Bronchial epithelial cell (primary cell): ENCODE results near the gene CABP5. TPM values are rescaled to one million over a fixed set of nuclear protein-coding genes. Genes with fewer than 3 reads are reported as not detected.

Experiments used
- DNase-seq: peaks from one replicate; pipeline ENCODE4 v3.0.0-alpha.2; 2010; ENCODE audit warnings: low read depth
- FAIRE-seq: peaks from 2 replicates; lab custom pipeline; 2011; peaks lifted over from hg19 to GRCh38; lab: Jason Lieb, UNC
- H3K27me3 ChIP-seq: 2 replicates; pipeline ENCODE4 v1.5.1; 2011; ENCODE audit warnings: low read length; ENCODE audit not compliant: control insufficient read depth, insufficient read depth
- H3K36me3 ChIP-seq: 2 replicates; pipeline ENCODE4 v1.5.1; 2011; ENCODE audit warnings: low read length; ENCODE audit not compliant: control insufficient read depth, insufficient read depth
- H3K4me3 ChIP-seq: 2 replicates; pipeline ENCODE4 v1.5.1; 2011; ENCODE audit warnings: mild to moderate bottlenecking, low read depth, low read length, control low read depth
- total RNA-seq: library from RNA; depleted of rRNA; stranded (reverse); fragments of >200 nt; gene quantifications from 2 replicates; pipeline ENCODE4 v1.2.1, GENCODE V29; 2014
- TF ChIP-seq, protein P1 (sequence below): IDR thresholded peaks from 2 replicates; pipeline ENCODE4 v1.5.1; 2011; ENCODE audit warnings: mild to moderate bottlenecking, moderate library complexity, low read length, control low read depth, inconsistent platforms; ENCODE audit not compliant: insufficient read depth, severe bottlenecking

Gene CABP5
- total RNA-seq, 1 donor from 2014 or later: not detected

DNA sequence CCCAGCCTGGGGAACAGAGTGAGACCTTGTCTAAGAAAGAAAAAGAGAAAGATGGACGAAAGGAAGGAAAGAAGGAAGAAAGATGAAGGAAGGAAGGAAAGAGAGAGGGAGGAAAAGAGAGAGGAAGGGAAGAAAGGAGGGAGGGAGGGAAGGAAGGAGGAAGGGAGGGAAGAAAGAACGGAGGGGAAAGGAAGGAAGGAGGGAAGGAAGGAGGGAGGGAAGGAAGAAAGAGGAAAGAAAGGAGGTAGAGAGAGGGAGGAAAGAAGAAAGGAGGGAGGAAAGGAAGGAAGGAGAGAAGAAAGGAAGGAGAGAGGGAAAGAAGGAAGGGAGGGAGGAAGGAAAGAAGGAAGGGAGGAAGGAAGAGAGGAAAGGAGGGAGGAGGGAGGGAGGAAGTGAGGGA is 20.9 kb downstream of the CABP5 start:
- Histone ChIP-seq H3K4me3 (no peak overlapping the region), H3K27me3 (no peaks in the 10 kb centered on the region), H3K36me3 (no peaks in the 10 kb centered on the region)
- FAIRE-seq: no peak
- TF ChIP-seq, protein P1, sequence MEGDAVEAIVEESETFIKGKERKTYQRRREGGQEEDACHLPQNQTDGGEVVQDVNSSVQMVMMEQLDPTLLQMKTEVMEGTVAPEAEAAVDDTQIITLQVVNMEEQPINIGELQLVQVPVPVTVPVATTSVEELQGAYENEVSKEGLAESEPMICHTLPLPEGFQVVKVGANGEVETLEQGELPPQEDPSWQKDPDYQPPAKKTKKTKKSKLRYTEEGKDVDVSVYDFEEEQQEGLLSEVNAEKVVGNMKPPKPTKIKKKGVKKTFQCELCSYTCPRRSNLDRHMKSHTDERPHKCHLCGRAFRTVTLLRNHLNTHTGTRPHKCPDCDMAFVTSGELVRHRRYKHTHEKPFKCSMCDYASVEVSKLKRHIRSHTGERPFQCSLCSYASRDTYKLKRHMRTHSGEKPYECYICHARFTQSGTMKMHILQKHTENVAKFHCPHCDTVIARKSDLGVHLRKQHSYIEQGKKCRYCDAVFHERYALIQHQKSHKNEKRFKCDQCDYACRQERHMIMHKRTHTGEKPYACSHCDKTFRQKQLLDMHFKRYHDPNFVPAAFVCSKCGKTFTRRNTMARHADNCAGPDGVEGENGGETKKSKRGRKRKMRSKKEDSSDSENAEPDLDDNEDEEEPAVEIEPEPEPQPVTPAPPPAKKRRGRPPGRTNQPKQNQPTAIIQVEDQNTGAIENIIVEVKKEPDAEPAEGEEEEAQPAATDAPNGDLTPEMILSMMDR: no peak
- DNase-seq: no peak

DNA sequence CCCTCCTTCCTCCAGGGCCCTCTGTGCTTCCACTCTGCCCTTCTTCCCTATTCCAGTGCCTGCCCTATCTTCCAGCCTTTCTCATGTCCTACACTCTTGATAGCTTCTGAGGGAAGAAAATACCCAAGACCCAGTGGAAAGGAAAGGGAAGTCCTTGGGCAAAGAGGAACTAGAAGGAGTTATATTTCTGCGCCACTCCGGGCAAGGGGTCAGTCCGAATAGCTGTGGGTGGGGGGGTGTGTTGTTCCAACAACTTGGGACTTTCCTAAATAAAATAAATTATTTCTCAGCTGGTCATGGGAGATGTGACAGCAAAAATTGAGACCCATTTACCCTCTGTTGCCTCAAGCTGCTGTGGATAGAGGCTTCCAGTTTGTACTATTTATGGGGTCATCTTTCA is 23.2 kb downstream of the CABP5 start:
- Histone ChIP-seq H3K27me3 (no peaks in the 10 kb centered on the region), H3K36me3 (no peaks in the 10 kb centered on the region), H3K4me3 (no peak overlapping the region)
- no peak for DNase-seq
- FAIRE-seq: no peak
- TF ChIP-seq, protein P1: no peak

DNA sequence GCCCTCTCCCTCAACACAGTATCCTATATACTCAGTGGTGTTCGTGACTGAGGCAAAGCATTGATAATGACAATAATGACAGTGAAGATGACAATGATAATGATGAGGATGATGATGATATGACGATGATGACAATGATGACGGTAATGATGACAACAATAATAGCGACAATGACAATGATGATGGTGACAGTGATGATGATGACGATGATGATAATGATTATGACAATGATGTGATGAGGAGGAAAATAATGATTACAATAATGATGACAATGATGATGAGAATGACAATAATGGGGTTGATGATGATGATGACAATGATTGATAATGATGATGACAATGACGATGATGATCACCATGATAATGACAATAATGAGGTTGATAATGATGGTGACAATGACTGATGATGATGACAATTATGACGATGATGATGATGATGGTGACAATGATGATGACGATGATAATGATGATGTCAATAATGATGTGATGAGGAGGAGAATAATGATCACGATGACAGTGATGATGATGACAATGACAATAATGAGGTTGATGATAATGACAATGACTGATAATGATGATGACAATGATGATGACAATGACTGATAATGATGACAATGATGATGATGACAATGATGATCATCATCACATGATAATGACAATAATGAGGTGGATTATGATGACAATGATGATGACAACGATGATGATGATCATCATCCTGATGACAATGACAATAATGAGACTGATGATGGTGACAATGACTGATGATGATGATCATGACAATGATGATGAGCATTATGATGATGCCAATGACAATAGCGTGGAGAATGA is 32.7 kb downstream of the CABP5 start:
- no peaks in the 10 kb centered on the region for H3K27me3 ChIP-seq

DNA sequence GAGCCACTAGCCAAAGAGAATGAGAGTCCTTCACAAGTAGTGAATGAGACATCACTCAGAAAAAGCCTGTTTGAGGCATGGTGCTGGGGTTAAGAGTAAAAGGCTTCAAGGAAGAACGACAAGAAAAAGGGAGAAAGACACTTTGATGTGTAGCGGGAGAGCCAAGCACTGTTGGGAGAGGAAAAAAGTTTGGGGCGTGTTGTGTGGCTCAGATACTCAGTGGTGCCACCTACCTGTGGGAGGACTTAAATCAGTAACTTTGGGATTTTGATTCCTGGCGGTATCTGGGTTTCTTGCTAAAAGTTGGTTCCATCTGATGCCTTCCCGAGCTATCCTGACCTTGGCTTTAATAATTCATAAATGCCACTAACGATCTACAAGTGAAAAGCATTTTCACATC is 37.1 kb downstream of the CABP5 start:
- FAIRE-seq: no peak
- H3K27me3 ChIP-seq: no peaks in the 10 kb centered on the region
- TF ChIP-seq, protein P1: peak; percentile 8
- no peak for DNase-seq
- no peaks in the 10 kb centered on the region for H3K36me3 ChIP-seq
- H3K4me3 ChIP-seq: no peak overlapping the region

More for the DNA sequence above, 32.7 kb downstream of the CABP5 start:
- FAIRE-seq (no peak), DNase-seq (no peak)
- TF ChIP-seq, protein P1: no peak
- Histone ChIP-seq H3K36me3 (no peaks in the 10 kb centered on the region), H3K4me3 (no peak overlapping the region)

DNA sequence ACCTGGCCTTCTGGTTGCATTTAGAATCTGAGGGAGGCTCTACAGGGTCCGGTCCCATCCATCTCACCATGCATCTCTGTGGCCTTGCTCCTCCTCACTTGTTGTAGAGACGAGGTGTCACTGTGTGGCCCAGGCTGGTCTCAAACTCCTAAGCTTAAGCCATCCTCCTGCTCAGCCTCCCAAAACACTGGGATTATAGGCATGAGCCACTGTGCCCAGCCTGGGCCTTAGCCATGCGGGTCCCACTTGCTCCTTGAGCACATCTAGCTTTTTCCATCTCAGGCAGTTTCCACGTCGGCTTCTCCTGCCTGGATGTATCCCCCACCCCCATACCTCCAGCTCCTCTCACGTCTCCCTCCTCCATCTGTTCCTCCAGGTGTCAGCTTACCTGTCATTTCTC is 39.6 kb downstream of the CABP5 start:
- DNase-seq: no peak
- FAIRE-seq: no peak

More for the DNA sequence above, 39.6 kb downstream of the CABP5 start:
- H3K27me3 ChIP-seq: no peaks in the 10 kb centered on the region
- TF ChIP-seq, protein P1: no peak
- H3K36me3 ChIP-seq: no peaks in the 10 kb centered on the region
- no peak overlapping the region for H3K4me3 ChIP-seq
